GM18526 (cell line): ENCODE data around the gene RAD9A.

Experiments used
- POLR2A ChIP-seq: IDR thresholded peaks from 3 replicates; pipeline ENCODE4 v1.6.1; 2011; ENCODE audit not compliant: insufficient read length; ENCODE audit errors: extremely low read depth

The RAD9A gene

DNA sequence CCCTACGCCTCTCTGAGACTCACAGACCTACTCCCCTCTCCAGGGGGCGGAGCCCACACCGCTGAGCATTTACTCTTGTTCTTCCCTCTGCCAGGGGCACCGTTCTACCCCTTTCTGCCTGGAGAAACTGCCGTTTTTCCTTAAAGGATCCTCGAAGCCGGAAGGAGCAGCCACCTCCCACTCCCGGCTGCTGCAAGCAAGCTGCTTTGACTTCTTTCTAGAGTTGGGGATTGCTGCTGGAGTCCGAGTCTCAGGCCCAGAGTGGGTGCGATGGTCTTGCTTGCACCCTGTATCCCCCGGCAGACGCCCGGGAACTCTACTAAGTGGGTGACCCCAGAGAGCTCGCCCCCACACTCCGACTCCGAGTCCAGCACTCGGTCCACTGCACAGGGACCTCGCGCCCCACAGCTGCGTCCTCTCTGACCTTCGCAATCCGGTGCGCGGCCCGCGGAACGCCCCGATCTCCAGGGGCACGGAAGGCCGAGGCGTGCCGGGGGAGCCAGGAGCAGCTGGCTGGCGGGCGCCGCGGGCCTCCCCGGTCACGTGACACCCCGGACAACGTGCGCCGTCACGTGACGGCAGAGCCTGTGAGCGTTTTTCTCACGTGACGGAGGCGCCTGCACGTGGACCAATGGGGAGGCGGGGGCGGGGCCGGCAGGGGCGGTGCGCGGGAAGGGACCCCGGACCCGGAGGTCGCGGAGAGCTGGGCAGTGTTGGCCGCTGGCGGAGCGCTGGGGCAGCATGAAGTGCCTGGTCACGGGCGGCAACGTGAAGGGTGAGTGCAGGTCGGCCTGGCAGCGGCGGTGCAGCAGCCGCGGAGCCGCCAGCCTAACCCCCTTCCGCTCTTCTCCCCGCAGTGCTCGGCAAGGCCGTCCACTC, at the start of gene RAD9A:
Gene RAD9A (plus strand): TSS at position 683 of the 879 bp plus-strand sequence. CDS start 59 bp downstream, at position 742.
- peak; percentile 79 for TF ChIP-seq POLR2A

DNA sequence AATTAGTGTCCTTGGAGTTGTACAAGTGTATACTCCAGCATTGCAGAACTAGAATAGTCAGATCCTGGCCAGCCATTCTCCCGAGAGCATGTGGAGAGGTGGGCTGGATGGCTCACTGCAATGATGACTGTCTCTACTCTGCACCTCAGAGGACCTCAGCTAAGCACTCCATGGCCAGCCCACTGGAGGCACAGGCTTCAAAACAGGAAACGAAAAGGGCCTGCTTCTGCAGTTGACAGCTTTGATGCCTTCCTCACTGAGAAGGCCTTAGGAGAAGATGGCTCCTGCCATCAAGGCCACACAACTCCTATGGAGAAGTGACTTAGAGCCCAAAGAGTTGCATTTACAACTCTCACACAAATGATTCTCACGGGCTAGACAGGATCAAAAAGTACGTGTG, 47.5 kb upstream of the RAD9A start:
- TF ChIP-seq POLR2A: no peak

- TF ChIP-seq POLR2A: no peak
These were observed 46.4 kb upstream of the RAD9A start for GRCh38 chr11:67345247-67345919.

DNA sequence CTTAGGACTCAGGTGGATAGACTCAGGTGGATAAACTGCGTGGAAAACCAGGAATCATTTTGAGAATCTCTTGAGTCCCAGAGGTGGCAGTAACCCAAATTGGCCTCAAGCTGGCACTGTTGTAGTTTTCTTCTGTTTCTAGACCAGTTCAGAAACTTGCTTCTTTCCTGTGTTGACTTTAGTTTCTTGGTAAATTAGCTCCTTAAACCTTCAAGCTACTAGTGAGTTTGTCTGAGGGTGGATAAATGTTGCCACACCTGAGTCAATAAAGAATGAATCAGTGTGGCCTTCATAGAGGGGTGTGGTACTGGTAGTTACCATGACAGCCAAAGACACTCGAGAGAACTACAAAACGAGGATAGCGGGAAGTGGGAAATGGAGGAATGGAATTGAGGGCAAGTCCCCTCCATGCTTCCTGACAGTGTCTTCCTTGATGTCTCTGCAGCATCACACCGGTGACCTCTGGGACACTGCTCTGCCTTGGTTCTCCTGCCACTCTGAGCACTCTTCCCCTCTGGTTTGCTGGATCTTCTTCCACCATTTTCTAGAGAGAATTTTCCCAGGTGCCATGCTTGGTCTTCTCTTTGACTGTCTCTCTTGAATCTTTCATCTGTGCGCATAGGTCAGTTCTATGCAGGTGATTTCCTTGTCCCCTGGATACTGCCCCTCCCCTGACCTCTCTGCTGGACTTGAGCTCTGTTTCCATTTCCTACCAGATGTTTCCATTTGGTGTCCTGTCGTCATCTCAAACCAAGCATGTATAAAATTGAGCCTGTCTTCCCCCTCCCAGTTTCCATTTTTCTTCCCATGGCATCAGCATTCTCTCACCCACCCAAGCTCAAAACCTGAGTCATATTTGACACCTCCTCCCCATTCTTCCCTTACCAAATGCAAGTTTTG, 45.6 kb upstream of the RAD9A start:
- no peak for TF ChIP-seq POLR2A

DNA sequence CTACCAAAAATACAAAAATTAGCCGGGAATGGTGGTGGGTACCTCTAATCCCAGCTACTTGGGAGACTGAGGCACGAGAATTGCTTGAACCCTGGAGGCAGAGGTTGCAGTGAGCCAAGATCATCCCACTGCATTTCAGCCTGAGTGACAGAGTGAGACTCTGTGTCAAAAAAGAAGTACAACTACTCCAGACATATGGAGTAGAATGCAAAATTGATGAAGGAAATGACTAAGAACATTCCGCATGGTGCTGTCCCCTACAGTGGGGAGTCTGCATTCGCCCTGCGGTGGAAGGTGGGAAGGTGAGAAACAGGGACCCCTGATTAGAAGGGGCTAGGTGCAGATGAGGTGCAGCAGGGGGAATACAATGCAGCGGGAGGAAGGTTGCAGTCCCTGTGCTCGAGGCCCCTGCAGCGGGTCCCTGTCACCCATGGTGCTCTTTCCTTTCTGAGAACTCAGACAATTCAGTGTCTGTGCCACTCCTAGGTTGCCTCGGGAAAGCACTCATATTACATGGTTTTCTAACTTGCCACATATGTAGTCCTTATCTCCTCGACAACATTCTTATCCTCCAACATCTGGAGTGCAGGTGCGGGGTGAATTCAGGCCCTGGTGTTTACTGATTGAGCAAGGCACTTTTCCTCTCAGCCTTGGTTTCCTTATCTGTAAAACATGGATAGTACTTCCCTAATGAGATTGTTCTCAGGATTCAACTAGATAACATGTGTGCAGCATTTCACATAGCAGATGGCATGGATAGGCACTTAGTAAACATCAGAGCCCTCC, 43.6 kb upstream of the RAD9A start:
- TF ChIP-seq POLR2A: no peak

GRCh38 chr11:67349036-67349435, 42.8 kb upstream of the RAD9A start:
- TF ChIP-seq POLR2A: no peak

- no peak for TF ChIP-seq POLR2A
These were observed 42.3 kb upstream of the RAD9A start for GRCh38 chr11:67349457-67349856.

DNA sequence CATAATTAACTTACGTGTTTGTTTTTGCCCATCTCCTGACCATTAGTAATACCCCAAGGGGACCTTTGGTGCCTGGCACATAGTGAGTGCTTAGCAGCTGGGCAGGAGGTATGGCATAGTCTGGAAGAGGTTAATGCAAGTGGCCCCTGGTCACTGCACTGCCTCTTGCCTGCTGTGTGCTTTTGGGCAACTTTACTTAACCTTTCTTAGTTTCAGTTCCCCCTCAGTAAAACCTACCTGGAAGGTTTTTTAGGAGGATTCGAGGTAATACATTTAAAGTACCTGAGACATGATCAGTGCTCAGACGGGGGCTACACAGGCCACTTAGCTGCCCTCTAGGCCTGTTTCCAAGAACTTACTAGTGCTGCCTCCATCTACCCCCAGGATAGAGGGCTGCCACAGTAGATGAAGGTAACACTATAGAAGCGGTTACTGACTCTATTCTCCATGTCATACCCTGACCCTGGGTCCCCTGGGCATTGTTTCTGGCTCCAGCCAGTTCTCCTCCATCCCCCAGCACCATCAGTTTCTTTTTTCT, 41.8 kb upstream of the RAD9A start:
- TF ChIP-seq POLR2A: no peak

DNA sequence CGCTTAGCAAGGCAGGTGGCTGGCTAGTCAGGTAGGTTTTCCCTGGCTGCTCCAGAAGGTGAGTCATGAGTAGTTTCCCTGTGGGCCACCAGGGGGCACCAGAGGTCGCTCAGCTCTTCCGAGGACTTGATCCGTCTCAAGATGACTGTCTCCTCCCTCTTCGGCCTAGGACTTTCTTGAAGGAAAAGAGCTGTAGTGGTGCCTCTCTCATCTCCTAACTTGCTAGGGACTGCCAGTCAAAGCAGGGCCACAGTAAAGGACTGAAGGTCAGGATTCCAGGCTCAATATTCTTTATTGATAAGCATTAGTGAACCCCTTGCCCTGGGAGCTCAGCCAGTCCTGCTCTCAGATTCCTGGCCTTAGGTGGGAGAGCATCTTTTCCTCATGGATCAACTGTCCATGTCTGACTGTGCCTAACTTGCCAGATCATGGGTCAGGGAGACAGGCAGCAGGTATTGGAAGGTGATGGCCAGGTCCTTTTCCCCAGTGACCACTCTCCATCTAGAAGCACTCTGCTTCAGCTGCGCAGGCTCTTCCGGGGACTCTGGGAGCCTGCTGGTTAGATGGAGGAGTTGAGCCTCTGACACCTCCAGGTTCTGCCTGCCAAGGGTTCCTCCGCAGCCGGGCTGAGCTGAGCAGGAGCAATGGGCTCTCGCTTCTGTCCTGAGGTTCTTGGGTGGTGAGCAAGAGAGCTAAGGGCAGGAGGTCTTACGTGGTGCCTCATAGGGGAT, 40.3 kb upstream of the RAD9A start:
- TF ChIP-seq POLR2A: no peak

GRCh38 chr11:67352546-67353316, 39.1 kb upstream of the RAD9A start:
- TF ChIP-seq POLR2A: no peak

DNA sequence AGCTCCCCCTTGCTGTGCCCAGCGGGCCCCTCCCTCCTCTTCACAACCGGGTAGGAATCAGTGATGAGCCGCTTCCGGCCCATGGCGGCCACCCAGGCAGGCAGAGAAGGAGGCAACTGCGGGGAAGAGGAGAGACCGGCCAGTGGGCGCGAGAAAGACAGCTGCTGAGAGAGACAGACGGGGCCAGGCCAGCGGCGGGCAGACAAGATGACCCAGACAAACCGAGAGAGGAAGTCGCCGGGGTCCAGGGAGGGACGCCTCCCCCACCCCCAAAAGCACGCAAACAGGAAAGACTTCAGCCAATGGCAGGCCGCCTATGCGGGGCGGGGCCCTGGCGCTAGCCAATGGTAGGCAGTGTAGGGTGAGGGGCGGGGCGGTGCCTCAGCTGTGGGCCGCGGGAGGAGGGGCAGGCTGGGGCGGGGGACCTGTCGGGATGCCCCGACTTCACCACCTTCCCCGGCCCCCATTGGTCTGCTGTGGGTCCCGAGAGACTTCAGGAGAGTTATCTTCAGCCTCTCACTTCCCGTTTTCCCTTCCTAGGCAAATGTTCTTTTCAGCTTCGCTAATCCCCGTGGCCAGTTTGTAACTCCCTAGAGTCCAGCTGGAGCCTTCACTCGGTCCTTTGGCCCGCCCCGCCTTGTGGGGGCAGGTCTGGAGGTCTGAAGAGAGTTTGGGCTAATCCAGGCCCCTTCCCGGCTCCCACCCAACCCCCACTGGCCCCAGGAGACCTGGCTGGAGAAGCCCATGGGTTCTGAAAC, 38.3 kb upstream of the RAD9A start, which contains the start of gene POLD4:
Gene POLD4 (minus strand): TSS at position 230 of the 758 bp plus-strand sequence. CDS start 147 bp downstream, at position 83.
- TF ChIP-seq POLR2A: peak; percentile 94
